Measurements from ENCODE around the gene POLDIP2. TPM values are rescaled to one million over a fixed set of nuclear protein-coding genes. Genes with fewer than 3 reads are reported as not detected.

Gene POLDIP2
- total and polyA plus RNA-seq, 12 donors: 74.2 to 204 (median 175) TPM

DNA sequence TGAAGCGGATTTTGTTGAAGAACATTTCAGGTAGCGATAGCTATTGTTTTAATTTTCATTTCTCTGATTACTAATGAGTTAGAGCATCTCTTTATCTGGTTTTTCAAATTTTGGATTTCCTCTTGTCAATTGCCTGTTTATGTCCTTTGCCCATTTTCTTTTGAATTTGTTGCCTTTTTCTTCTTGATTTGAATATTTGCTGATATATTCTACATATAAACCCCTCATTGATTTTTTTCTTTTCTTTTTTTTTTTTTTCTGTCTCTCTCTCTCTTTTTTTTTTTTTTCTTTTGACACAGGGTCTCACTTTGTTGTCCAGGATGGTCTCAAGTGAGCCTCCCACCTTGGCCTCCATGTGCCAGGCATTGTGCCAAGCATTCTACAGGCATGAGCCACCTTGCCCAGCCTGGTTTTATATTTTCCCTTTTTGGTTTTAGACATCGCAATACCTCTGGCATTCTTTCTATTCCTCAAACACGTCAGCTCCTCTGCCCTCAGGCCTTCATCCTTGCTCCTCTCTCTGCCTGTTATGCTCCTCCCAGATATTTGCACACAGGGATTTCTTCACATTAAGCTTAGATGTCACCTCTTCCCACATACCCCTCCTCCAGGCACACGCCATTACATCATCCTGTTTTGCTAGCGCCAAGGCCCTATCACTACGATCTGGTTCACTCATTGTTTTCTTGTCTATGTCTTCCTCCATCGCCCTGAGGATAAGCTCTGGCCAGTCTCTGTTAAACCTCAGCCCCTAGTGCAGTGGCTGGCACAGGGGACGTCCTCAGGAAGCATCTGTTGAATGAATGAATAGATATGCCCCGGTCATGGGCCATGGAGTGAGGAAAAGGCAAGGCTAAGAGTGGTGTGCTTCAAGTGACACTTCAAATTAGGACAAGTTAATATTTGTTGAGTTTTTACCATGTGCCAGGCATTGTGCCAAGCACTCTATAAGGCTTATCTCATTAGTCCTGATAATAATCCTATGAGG lies 22.8 kb upstream of the POLDIP2 start:
- no peak for DNase-seq
- intact Hi-C loops (cut with DNase I): no loop called here
- no peaks in the 10 kb centered on the region for H3K36me3 ChIP-seq (replicated peaks in 1 of 2)
- no peak overlapping the region for H3K27ac ChIP-seq
- H3K4me1 ChIP-seq (replicated peaks in 1 of 2): no peaks in the 10 kb centered on the region
- H3K27me3 ChIP-seq: no peaks in the 10 kb centered on the region
- WGBS, 4 donors: 77 to 84% (median 81%) methylated on average over 10 of the region's 10 CpGs
- TF ChIP-seq, protein P1, sequence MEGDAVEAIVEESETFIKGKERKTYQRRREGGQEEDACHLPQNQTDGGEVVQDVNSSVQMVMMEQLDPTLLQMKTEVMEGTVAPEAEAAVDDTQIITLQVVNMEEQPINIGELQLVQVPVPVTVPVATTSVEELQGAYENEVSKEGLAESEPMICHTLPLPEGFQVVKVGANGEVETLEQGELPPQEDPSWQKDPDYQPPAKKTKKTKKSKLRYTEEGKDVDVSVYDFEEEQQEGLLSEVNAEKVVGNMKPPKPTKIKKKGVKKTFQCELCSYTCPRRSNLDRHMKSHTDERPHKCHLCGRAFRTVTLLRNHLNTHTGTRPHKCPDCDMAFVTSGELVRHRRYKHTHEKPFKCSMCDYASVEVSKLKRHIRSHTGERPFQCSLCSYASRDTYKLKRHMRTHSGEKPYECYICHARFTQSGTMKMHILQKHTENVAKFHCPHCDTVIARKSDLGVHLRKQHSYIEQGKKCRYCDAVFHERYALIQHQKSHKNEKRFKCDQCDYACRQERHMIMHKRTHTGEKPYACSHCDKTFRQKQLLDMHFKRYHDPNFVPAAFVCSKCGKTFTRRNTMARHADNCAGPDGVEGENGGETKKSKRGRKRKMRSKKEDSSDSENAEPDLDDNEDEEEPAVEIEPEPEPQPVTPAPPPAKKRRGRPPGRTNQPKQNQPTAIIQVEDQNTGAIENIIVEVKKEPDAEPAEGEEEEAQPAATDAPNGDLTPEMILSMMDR (IDR thresholded peaks at IDR 0.05): no peak
- TF ChIP-seq POLR2A (IDR thresholded peaks at IDR 0.05): no peak
- no peak overlapping the region for H3K4me3 ChIP-seq
- no peaks in the 10 kb centered on the region for H3K9me3 ChIP-seq (replicated peaks in 1 of 3)

DNA sequence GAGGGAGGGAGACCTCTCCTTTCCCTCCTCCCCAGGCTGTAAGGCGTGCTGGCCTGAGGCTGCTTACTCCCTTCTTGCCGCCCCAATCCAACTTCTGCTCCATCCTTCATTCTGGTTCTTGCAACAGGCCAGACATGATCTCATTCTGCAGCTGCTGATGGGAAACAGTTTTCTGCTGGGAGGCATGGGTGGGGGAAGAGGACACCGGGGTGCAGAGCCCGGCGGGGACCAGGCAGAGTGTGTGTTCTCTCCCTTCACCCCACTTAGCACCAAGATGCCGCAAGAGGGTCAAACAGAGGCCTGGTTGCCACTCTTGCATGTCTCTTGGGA lies 15.6 kb upstream of the POLDIP2 start:
- 89 to 97% (median 92%) methylated on average over 6 of the region's 6 CpGs for WGBS, 4 donors
- no peak for DNase-seq
- H3K4me3 ChIP-seq: peak overlapping the region in 1 of 4 donors; percentile 76

DNA sequence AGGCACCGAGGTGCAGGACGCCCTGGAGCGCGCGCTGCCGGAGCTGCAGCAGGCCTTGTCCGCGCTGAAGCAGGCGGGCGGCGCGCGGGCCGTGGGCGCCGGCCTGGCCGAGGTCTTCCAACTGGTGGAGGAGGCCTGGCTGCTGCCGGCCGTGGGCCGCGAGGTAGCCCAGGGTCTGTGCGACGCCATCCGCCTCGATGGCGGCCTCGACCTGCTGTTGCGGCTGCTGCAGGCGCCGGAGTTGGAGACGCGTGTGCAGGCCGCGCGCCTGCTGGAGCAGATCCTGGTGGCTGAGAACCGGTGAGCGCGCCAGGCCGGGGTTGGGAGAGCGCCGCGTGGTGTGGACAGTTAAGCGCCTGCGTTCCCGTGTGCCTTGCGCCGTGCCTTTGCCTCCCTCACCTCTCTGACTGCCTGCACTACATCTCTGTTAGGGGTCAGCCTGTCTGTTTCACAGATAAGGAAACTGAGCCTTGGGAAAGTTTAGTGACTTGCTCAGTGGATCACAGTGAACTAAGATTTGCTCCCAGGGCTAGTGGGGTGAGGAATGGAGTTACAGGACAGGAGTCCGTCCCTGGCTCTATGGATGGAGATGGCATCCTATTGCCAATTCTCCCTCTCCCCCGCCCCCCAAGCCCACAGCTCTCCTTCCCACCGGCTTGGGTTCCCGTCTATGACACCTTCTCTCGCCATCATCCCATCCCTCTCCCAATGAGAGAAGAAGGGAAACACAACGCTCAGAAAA lies 15.0 kb upstream of the POLDIP2 start:
- TF ChIP-seq, protein P1 (IDR thresholded peaks at IDR 0.05): no peak
- TF ChIP-seq POLR2A (IDR thresholded peaks at IDR 0.05): peak; percentile 10 to 11
- Histone ChIP-seq H3K36me3 (replicated peaks in 1 of 2) (no peaks in the 10 kb centered on the region), H3K4me3 (peak overlapping the region in 2 of 4 donors; percentile 12 to 76), H3K27me3 (no peaks in the 10 kb centered on the region), H3K9me3 (replicated peaks in 1 of 3) (no peaks in the 10 kb centered on the region), H3K27ac (peak overlapping the region in 4 of 5 donors; percentile 36 to 93 (median 85)), H3K4me1 (replicated peaks in 1 of 2) (peaks cover 33 to 34% of the 10 kb centered on the region in 2 donors)
- intact Hi-C loops (cut with DNase I): no loop called here
- peak in 6 of 7 donors; percentile 30 to 54 (median 51) for DNase-seq
- 7 to 76% (median 19%) methylated on average over 6 to 53 of the region's 53 CpGs for WGBS, 4 donors

More for the DNA sequence above, 15.6 kb upstream of the POLDIP2 start:
- Histone ChIP-seq H3K27ac (no peak overlapping the region), H3K36me3 (replicated peaks in 1 of 2) (no peaks in the 10 kb centered on the region), H3K27me3 (no peaks in the 10 kb centered on the region), H3K4me1 (replicated peaks in 1 of 2) (peaks cover 33 to 34% of the 10 kb centered on the region in 2 donors), H3K9me3 (replicated peaks in 1 of 3) (no peaks in the 10 kb centered on the region)
- intact Hi-C loops (cut with DNase I): no loop called here
- no peak for TF ChIP-seq POLR2A (IDR thresholded peaks at IDR 0.05)
- TF ChIP-seq, protein P1 (IDR thresholded peaks at IDR 0.05): no peak
